ENCODE results near the gene PRKACA.

DNA sequence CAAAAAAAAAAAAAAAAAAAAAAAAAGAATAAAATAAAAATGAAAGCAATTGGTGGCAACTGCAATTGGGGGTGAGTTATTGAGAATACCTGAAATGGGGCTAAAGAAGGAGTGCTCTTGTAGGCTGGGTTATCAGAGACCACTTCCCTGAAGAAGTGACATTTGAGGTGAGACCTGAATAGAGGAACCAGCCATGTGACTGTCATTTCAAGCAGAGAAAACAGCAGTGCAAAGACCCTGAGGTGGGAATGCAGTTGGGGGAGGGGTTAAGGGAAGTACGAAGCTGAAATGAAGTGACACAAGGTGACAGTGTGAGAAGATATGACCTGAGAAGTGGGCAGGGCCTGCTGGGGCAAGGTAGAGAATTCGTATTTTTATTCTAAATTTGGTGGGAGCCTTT is 51.4 kb downstream of the PRKACA start:
- TF ChIP-seq, protein P1, sequence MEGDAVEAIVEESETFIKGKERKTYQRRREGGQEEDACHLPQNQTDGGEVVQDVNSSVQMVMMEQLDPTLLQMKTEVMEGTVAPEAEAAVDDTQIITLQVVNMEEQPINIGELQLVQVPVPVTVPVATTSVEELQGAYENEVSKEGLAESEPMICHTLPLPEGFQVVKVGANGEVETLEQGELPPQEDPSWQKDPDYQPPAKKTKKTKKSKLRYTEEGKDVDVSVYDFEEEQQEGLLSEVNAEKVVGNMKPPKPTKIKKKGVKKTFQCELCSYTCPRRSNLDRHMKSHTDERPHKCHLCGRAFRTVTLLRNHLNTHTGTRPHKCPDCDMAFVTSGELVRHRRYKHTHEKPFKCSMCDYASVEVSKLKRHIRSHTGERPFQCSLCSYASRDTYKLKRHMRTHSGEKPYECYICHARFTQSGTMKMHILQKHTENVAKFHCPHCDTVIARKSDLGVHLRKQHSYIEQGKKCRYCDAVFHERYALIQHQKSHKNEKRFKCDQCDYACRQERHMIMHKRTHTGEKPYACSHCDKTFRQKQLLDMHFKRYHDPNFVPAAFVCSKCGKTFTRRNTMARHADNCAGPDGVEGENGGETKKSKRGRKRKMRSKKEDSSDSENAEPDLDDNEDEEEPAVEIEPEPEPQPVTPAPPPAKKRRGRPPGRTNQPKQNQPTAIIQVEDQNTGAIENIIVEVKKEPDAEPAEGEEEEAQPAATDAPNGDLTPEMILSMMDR (IDR thresholded peaks at IDR 0.05; ENCODE audit: low read depth, low read length), result no peak
- no peak for TF ChIP-seq EZH2phosphoT487 (IDR thresholded peaks at IDR 0.05; ENCODE audit: low read depth)
